GM12891 (cell line): Measurements from ENCODE around the gene DENND4B.

Source experiments
- DNase-seq: peaks from one replicate; pipeline ENCODE4 v3.0.0; 2011; ENCODE audit warnings: low spot score; ENCODE audit not compliant: insufficient read length
- FAIRE-seq: peaks from 2 replicates; lab custom pipeline; 2011; peaks lifted over from hg19 to GRCh38; lab: Jason Lieb, UNC
- PAX5 ChIP-seq: IDR thresholded peaks from 2 replicates; pipeline ENCODE4 v1.6.1; 2011; ENCODE audit warnings: low read length, moderate library complexity, mild to moderate bottlenecking; ENCODE audit not compliant: insufficient read depth, severe bottlenecking
- POLR2A ChIP-seq: IDR thresholded peaks from 2 replicates; pipeline ENCODE4 v1.6.1; 2011; ENCODE audit warnings: low read depth, low read length, control low read depth
- POLR2AphosphoS5 ChIP-seq: IDR thresholded peaks from 2 replicates; pipeline ENCODE4 v1.6.1; 2011; ENCODE audit warnings: low read depth, low read length, control low read depth
- POU2F2 ChIP-seq: IDR thresholded peaks from 2 replicates; pipeline ENCODE4 v1.6.1; 2011; ENCODE audit warnings: low read depth, mild to moderate bottlenecking, control low read depth, low read length, moderate library complexity
- SPI1 ChIP-seq: IDR thresholded peaks from 2 replicates; pipeline ENCODE4 v1.6.1; 2011; ENCODE audit warnings: low read depth, low read length, control low read depth
- TAF1 ChIP-seq: IDR thresholded peaks from 2 replicates; pipeline ENCODE4 v1.6.1; 2011; ENCODE audit warnings: low read depth, low read length, control low read depth

Gene DENND4B

GRCh38 chr1:153951183-153951582 is 4.7 kb upstream of the DENND4B start:
- no peak for TF ChIP-seq PAX5
- FAIRE-seq (no peak), DNase-seq (no peak)

GRCh38 chr1:153945795-153946621 is 510 bp downstream of the DENND4B start:
- DNase-seq (peak; percentile 93), FAIRE-seq (peak; percentile 100)
- peak; percentile 71 for TF ChIP-seq PAX5
- TF ChIP-seq TAF1: no peak
- peak; percentile 86 for TF ChIP-seq POU2F2
- peak; percentile 52; the same call in 1 of the 2 replicates for TF ChIP-seq POLR2A
- peak; percentile 68; the same call in 1 of the 2 replicates for TF ChIP-seq POLR2AphosphoS5
- peak; percentile 99 for TF ChIP-seq SPI1

DNA sequence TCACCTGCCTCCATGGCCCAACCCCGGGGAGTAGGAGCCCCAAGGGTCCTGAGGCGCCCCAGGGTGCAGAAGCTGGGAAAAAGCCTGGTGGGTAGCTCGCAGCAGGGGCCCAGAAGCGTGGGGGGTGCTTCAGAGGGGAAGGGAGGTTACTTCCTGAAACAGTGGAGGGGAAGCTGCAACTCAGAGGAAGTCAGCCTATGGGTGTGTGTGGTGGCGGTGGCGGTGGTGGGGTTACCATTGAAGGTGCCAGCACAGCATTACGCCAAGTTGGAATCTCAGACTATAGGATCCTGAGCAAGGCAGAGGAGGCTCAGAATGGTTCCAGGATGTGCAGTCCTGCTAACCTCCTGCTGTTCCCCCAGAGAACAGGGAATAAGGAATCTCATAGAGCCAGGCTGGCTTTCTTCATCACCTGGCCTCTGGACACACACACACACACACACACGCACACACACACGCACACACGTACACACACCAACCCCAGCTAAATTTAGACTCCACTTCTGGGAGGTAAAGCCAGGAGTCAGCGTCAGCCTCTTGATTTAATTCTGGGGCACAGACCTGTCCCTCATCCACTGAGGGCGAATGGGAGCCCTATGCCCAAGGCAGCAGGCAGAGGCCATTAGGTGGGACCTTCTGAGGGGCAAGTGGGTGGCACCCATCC is 1.3 kb downstream of the DENND4B start:
- peak; percentile 76 for TF ChIP-seq SPI1
- no peak for TF ChIP-seq PAX5
- no peak for TF ChIP-seq TAF1
- TF ChIP-seq POU2F2: no peak; the same call in 1 of the 2 replicates
- TF ChIP-seq POLR2AphosphoS5: no peak; the same call in 1 of the 2 replicates
- peak; percentile 73 for TF ChIP-seq POLR2A
- FAIRE-seq (no peak), DNase-seq (peak; percentile 82)

DNA sequence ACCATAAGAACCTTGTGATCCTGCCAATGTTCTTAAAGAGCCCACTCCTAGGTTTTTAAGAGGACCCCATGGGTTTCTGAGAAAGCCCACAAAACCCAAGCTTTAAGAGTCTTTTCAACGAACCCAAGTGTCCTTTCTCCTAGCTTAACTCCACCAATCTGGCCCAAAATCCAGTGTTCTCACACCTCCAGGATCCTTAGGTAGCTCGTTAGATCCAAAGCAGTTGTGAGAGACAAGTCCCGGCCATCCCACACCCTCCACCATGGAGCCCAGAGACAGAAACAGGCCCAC is 1.7 kb downstream of the DENND4B start:
- TF ChIP-seq TAF1: no peak
- TF ChIP-seq POU2F2: no peak
- TF ChIP-seq PAX5: no peak
- TF ChIP-seq SPI1: no peak
- no peak for TF ChIP-seq POLR2A
- TF ChIP-seq POLR2AphosphoS5: no peak
- FAIRE-seq (no peak), DNase-seq (no peak)

GRCh38 chr1:153944005-153944826 is 2.3 kb downstream of the DENND4B start:
- FAIRE-seq (peak; percentile 60), DNase-seq (no peak)
- no peak; the same call in 1 of the 2 replicates for TF ChIP-seq POLR2AphosphoS5
- TF ChIP-seq SPI1: no peak
- TF ChIP-seq PAX5: no peak
- no peak for TF ChIP-seq POU2F2
- TF ChIP-seq POLR2A: no peak
- TF ChIP-seq TAF1: no peak

DNA sequence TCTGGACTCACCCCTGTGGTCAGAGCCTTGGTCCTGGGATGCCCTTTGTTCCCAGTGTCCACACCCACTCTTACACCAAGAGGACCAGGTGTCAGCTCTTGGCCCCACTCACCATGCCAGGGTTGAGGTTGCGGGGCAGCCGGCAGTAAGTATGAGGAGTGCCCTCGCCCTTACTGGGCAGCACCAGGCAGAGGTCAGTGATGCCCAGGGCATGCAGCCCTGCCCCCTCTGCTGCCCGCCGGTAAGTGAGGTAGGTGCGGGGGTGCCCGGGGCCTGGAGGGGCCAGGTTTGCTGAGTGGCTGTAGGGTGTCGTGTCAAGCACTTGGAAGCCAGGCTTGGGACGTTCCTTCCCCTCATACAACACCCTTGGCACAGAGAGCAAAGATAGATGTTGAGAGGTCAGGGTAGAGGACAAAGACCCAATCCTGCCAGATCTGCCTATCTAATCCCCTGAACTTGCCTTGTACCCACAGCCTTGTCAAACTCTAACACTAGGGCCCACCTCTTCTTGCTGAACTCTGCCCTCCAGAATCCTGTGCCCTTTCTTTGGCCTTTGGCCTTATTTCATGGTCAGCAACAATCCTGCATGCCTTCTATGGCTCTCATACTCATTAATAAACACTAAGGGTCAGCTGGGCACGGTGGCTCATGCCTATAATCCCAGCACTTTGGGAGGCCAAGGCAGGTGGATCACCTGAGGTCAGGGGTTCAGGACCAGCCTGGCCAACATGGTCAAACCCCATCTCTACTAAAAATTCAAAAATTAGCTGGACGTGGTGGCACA is 3.6 kb downstream of the DENND4B start:
- TF ChIP-seq SPI1 (no peak), POLR2A (no peak), POU2F2 (no peak), PAX5 (no peak), POLR2AphosphoS5 (0 out of 2 replicates have a peak, but pooled peaks have one; percentile 14), TAF1 (no peak)
- DNase-seq (no peak), FAIRE-seq (no peak)

GRCh38 chr1:153941826-153942725 is 4.4 kb downstream of the DENND4B start:
- no peak for FAIRE-seq
- TF ChIP-seq PAX5 (no peak), POLR2AphosphoS5 (no peak; the same call in 1 of the 2 replicates), POLR2A (no peak), TAF1 (no peak), POU2F2 (no peak), SPI1 (no peak)
- no peak for DNase-seq

DNA sequence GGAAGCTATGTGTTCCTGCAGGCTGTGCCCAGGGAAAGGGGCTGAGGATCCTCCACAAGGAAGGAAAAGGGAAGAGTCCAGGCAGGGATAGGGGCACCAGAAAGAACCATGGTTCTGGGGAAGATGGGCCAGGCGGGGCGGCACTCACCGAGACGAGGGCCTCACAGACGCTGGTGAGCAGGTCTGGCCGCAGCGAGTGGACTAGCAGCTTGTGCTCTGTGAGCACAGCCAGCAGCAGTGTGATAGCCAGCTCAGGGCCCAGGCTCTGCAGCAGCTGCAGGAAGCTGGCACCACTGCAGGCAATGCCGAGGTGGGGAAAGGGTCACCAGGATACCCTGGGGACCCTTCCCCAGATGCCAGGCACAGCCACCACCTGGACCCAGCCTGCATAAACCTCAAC is 5.8 kb downstream of the DENND4B start:
- no peak for FAIRE-seq
- no peak for TF ChIP-seq PAX5
- no peak for TF ChIP-seq POLR2A
- no peak for TF ChIP-seq POU2F2
- no peak for TF ChIP-seq SPI1
- TF ChIP-seq TAF1: no peak
- no peak for TF ChIP-seq POLR2AphosphoS5
- no peak for DNase-seq
